GM10847 (cell line): ENCODE data around the gene DCPS.

ENCODE experiments used
- POLR2A ChIP-seq: IDR thresholded peaks from 2 replicates; pipeline ENCODE4 v1.6.1; 2011; ENCODE audit not compliant: insufficient read length; ENCODE audit errors: extremely low read depth

DCPS gene

DNA sequence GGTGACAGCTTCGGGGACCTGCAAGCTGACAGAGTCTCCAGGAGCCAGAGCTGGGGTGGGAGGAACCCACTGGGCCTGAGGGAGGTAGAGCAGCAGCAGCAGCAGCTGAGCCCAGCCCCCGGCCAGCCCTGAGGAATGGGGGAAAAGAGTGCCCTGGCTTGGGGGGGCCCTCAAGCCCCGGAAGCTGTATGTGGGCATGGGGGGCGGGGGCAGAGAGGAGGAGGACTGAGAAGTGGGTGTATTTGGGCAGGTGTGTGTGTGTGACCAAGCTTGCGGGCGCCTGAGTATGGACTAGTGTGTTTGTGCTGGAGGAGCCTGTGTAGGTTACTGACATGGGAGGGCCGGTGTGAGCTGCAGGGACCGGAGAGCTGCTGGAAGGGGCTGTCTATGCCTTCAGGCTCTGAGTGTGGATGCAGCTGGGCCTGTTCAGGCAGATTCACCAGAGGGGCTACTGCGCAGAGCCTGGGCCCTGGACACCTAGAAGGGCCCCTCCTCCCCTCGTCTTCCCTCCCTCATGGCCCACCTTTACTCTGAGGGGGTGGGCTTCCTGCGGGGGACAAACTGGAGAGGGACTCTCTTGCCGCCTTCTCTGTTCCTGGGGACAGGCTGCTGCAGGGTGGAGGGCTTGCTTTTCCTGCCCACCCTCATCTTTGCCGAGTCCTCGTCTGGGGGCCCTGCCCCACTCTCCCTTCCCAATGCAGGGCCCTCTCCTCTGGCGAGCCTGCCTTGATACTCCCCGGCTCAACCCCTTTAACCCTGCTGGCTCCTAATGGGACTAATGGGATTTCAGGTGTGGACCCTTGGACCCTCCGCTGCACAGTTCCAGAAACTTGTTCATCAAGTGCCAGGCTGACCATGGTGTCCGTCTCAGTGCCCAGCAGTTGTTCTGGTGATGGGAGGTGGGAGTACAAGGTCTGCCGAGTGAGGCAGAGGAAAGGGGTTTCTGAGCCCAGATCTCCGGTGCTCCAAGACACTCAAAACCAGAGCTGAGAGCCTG lies 79.8 kb downstream of the DCPS start:
- no peak for TF ChIP-seq POLR2A

DNA sequence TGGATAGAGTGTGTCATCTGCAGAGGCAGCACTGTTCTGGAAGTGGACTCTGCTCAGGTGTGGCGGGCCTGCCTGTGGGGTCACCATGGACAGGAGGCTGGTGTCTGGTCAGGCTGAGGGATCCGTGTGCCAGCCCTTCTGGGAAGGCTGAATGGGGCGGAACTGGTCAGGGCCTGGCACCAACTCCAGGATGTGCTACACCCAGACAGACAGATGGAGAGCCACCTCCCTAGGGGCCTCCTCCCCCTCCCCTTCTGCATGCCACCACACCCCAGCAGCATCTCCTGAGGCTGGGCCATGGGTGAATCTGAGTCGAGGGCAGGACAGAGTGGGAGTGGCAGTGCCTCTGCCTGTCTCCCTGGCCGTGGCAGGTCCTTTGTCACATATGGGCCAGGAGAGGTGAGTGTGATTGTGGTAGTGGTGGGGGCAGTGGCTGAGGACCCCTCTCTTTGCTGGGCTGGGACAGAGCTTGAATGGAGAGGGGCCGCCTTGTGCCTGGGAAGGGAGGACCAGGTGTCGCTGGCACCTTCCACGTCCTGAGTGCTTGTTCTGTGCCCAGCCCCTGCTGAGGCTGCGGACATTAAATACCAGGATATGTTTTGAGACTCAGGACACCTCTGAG lies 80.7 kb downstream of the DCPS start:
- no peak for TF ChIP-seq POLR2A

DNA sequence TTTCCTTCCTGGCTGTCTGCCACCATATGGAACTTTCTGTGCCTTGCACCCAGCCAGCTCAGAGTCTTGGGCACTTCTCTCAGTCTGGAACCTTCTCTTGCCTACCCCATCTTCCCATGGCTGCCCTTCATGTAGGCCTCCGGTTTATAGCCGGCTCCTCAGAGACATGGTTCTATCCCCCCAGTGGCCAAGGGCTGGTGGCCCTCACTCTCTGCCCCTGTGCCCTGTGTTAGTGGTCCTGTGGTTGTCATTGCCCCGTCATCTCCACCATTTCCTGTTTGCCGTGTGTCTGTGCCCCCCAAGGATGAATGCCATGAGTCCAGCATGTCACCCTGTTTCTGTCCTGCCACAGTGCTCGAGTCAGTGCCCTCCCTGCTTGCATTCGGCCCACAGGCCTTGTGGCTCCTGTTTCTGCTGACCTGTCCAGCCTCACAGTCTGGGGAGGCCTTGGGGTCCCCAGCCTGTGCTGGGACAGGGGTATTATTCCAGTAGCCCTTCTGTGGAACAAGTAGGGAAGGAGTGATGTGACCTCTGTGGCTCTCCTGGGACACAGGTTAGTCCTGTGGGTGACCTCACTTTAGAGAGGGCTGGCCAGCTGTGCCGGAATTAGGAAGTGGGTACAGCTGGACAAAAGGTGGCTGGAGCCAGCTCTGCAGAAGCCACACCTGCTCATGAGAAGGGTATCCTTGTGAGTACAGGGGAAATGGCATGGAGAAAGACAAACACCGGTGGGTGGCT lies 82.3 kb downstream of the DCPS start:
- TF ChIP-seq POLR2A, result no peak

GRCh38 chr11:126387857-126388256 lies 84.0 kb downstream of the DCPS start:
- TF ChIP-seq POLR2A, result no peak

- no peak for TF ChIP-seq POLR2A
Measured at GRCh38 chr11:126390272-126390867, 86.5 kb downstream of the DCPS start.

GRCh38 chr11:126391286-126391954 lies 87.6 kb downstream of the DCPS start:
- TF ChIP-seq POLR2A, result no peak

GRCh38 chr11:126391970-126392632 lies 88.2 kb downstream of the DCPS start:
- TF ChIP-seq POLR2A, result no peak

DNA sequence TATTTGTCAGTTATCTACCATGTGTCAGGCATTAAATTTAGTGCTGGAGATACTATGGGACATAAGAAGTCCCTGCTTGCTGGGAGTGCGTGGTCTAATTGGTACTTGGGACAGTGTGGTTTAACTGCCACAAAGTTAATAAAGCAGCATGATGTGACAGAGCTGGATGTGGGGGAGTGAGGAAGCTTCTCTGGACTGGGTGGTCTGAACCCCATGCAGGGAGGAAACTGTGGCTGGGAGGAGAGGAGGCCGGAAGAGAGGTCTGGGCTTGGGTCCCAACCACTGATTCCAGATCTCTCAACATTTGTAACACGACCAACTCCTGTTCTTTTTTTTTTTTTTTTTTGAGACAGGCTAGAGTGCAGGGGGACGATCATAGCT lies 88.8 kb downstream of the DCPS start:
- no peak for TF ChIP-seq POLR2A

DNA sequence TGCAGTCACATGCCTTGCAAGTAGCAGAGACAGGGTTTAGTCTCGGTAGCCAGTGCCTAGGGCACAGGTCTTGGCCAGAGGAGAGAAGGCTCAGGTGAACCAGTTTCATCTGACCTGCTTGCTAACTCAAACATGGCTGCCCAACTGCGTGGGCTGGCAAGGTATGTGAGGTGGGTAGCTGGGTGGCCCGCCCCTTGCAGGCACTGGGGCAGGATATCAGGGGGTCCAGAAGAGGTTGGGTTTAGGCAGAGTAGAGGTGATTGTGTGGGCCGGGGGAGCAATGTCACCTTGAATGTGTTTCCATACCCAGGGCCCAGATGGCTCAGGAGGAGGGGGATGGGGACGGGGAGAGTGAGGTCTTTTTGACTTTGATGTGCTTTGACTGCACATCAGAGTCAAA lies 89.3 kb downstream of the DCPS start:
- TF ChIP-seq POLR2A, result no peak

GRCh38 chr11:126394036-126394435 lies 90.2 kb downstream of the DCPS start:
- TF ChIP-seq POLR2A, result no peak
